ENCODE results near the gene SPHK2. TPM values are rescaled to one million over a fixed set of nuclear protein-coding genes. Genes with fewer than 3 reads are reported as not detected.

The SPHK2 gene
- total and polyA plus RNA-seq, 2 of the 8 experiments (the other 6 are each of a cell fraction or from before 2014, with no cell fraction given) = 43.9 to 60.9 TPM

GRCh38 chr19:48588670-48589401, 30.5 kb upstream of the SPHK2 start:
- Histone ChIP-seq H3K14ac (ENCODE audit: insufficient read length) (no peak overlapping the region), H2BK12ac (ENCODE audit: low read depth, low read length) (peak overlapping the region; percentile 50; the same call in 1 of the 2 replicates), H3K9ac (replicated peaks in 1 of 4; ENCODE audit: extremely low read depth in 1 of 4, low read depth in 3 of 4, low read length in 3 of 4) (no peak overlapping the region), H2BK20ac (ENCODE audit: low read length) (peak overlapping the region; percentile 61; the same call in 1 of the 2 replicates), H3K4ac (replicated peaks; ENCODE audit: insufficient read length, low read depth, low read length) (no peak overlapping the region), H2BK15ac (ENCODE audit: low read length) (0 out of 2 replicates have a peak overlapping the region, but pooled peaks have one; percentile 88), H3K27me3 (replicated peaks in 1 of 4; ENCODE audit: control insufficient read depth in 3 of 4, extremely low read depth in 1 of 4, insufficient read depth in 3 of 4, low read length in 3 of 4) (peaks cover 0 to 7% (median 1%) of the 10 kb centered on the region in 4 experiments; a peak in 2 of 7 replicates), H4K5ac (ENCODE audit: insufficient read length, low read depth, low read length) (no peak overlapping the region), H3K79me1 (ENCODE audit: low read depth, low read length) (no peaks in the 10 kb centered on the region), H3K18ac (ENCODE audit: extremely low read depth, low read length) (no peak overlapping the region; the same call in 1 of the 2 replicates), H2AFZ (ENCODE audit: low read length) (peak overlapping the region; percentile 43; the same call in 1 of the 2 replicates), H4K8ac (ENCODE audit: extremely low read depth, insufficient read depth, low read length) (peak overlapping the region; percentile 81; the same call in 1 of the 2 replicates), H3K79me2 (ENCODE audit: control insufficient read depth in 1 of 2, insufficient read depth in 2 of 2, low read length in 2 of 2) (no peaks in the 10 kb centered on the region), H3K4me2 (ENCODE audit: insufficient read depth in 1 of 2, low read depth in 2 of 2, low read length in 2 of 2) (peak overlapping the region; percentile 57 to 87), H3K36me3 (ENCODE audit: control insufficient read depth in 2 of 4, insufficient read depth in 4 of 4, low read length in 3 of 4) (no peaks in the 10 kb centered on the region), H2AK5ac (ENCODE audit: low read depth, low read length) (no peak overlapping the region), H3K23me2 (ENCODE audit: low read depth, low read length) (peaks cover 5% of the 10 kb centered on the region; the same call in 1 of the 2 replicates), H4K20me1 (replicated peaks in 1 of 2; ENCODE audit: control insufficient read depth in 1 of 2, insufficient read depth in 2 of 2, low read length in 2 of 2) (no peaks in the 10 kb centered on the region), H3K27ac (ENCODE audit: low read depth, low read length) (no peak overlapping the region), H3K56ac (replicated peaks; ENCODE audit: insufficient read length, low read depth, low read length) (no peak overlapping the region), H3K4me1 (replicated peaks in 1 of 4; ENCODE audit: control insufficient read depth in 3 of 4, insufficient read depth in 4 of 4, low read length in 3 of 4) (peaks cover 0 to 7% (median 1%) of the 10 kb centered on the region in 4 experiments; a peak in 4 of 7 replicates), H4K91ac (replicated peaks; ENCODE audit: insufficient read length, low read length) (no peak overlapping the region), H2BK5ac (ENCODE audit: low read depth, low read length) (peak overlapping the region; percentile 52; the same call in 1 of the 2 replicates), H3K23ac (ENCODE audit: insufficient read length) (no peak overlapping the region), H3K9me3 (ENCODE audit: insufficient read depth in 2 of 2, low read depth in 1 of 2, low read length in 1 of 2) (no peaks in the 10 kb centered on the region), H3K4me3 (ENCODE audit: extremely low read depth in 1 of 4, insufficient read depth in 2 of 4, low read depth in 3 of 4, low read length in 4 of 4) (peak overlapping the region; percentile 29 to 58 (median 40); a peak in 7 of 8 replicates), H2BK120ac (replicated peaks; ENCODE audit: low read depth, low read length) (no peak overlapping the region)
- ChIA-PET CTCF (ENCODE audit: partially characterized antibody) (interaction anchor here (0.6 to 16.8 kb wide), 21 partner anchors 8 to 570 kb away, joined by 3 to 353 read pairs (median 4); partner anchors contain the start of genes FAM83E, RPL18 and SPACA4), POLR2A (ENCODE audit: partially characterized antibody) (interaction anchor here (0.6 to 16.9 kb wide), 8 partner anchors 13 to 371 kb away, joined by 3 to 175 read pairs (median 4); partner anchors contain the start of genes FAM83E, RPL18 and SPHK2)
- peak; percentile 79 to 99 for DNase-seq (ENCODE audit: low read depth in 1 of 2, low spot score in 2 of 2)
- no peak for FAIRE-seq
- 10% methylated on average over 28 of the region's 36 CpGs; no CpG with 5 or more reads in 1 of the 2 experiments for WGBS, 2 experiments (ENCODE audit: extremely low coverage in 1 of 2, insufficient coverage in 1 of 2, insufficient read length in 1 of 2, insufficient replicate concordance in 2 of 2, low coverage in 1 of 2, low lambda C conversion rate in 2 of 2, missing lambda C conversion rate in 1 of 2)
- no peak for TF ChIP-seq SP2 (IDR thresholded peaks at IDR 0.05; ENCODE audit: low read length)
- TF ChIP-seq KDM4A (IDR thresholded peaks at IDR 0.05; ENCODE audit: low read depth, low read length, severe bottlenecking) = peak; percentile 70
- peak; percentile 76 for TF ChIP-seq MAX (IDR thresholded peaks at IDR 0.05)
- TF ChIP-seq EP300 (IDR thresholded peaks at IDR 0.05; ENCODE audit: borderline replicate concordance in 1 of 2, low read depth in 2 of 2, low read length in 2 of 2) = no peak
- TF ChIP-seq EZH2 (IDR thresholded peaks at IDR 0.05; ENCODE audit: low read depth, low read length, severe bottlenecking) = no peak
- 0 out of 2 replicates have a peak, but pooled peaks have one; percentile 15 for TF ChIP-seq NRF1 (IDR thresholded peaks at IDR 0.05; ENCODE audit: low read depth, low read length)
- peak; percentile 32; the same call in 1 of the 2 replicates for TF ChIP-seq USF2 (IDR thresholded peaks at IDR 0.05; ENCODE audit: low read length)
- no peak for TF ChIP-seq CTBP2 (IDR thresholded peaks at IDR 0.05; ENCODE audit: borderline replicate concordance, insufficient read depth, insufficient read length, low read length)
- no peak for TF ChIP-seq TCF12 (IDR thresholded peaks at IDR 0.05; ENCODE audit: low read depth, low read length)

Data from H1 (cell line).